MM.1S (cell line): ENCODE results near the gene NDUFS6.

ENCODE experiments used
- DNase-seq: peaks from one replicate; pipeline ENCODE4 v3.0.0-alpha.2; 2015
- H2AFZ ChIP-seq: fragments of 300-600 bp; sonication (generic); 2 replicates; pipeline ENCODE4 v1.6.0; 2016; ENCODE audit warnings: antibody characterized with exemption, low read length
- H3F3A ChIP-seq: fragments of 300-600 bp; sonication (generic); 2 replicates; pipeline ENCODE4 v1.6.1; 2016; ENCODE audit warnings: mild to moderate bottlenecking, antibody characterized with exemption, low read length, moderate library complexity, mixed read lengths; ENCODE audit not compliant: insufficient read depth
- H3K27ac ChIP-seq: fragments of 300-600 bp; sonication (generic); 2 replicates; pipeline ENCODE4 v1.5.1; 2016; ENCODE audit warnings: mild to moderate bottlenecking, low read length
- H3K27me3 ChIP-seq: fragments of 300-600 bp; sonication (generic); replicated peaks from 2 replicates; pipeline ENCODE4 v1.6.0; 2016; ENCODE audit warnings: low read length; ENCODE audit not compliant: insufficient read depth
- H3K36me3 ChIP-seq: fragments of 300-600 bp; sonication (generic); replicated peaks from 2 replicates; pipeline ENCODE4 v1.6.1; 2016; ENCODE audit warnings: mild to moderate bottlenecking, low read length, mixed read lengths; ENCODE audit not compliant: insufficient read depth
- H3K4me1 ChIP-seq: fragments of 300-600 bp; sonication (generic); 2 replicates; pipeline ENCODE4 v1.6.1; 2016; ENCODE audit warnings: low read length, mixed read lengths
- H3K4me2 ChIP-seq: fragments of 300-600 bp; sonication (generic); 2 replicates; pipeline ENCODE4 v1.6.0; 2016; ENCODE audit warnings: low read depth, low read length
- H3K4me3 ChIP-seq: fragments of 300-600 bp; sonication (generic); 2 replicates; pipeline ENCODE4 v1.5.1; 2016; ENCODE audit warnings: low read length, mixed read lengths
- H3K79me2 ChIP-seq: fragments of 300-600 bp; sonication (generic); 2 replicates; pipeline ENCODE4 v1.6.1; 2016; ENCODE audit warnings: mixed run types, low read length, mixed read lengths
- H3K9ac ChIP-seq: fragments of 300-600 bp; sonication (generic); 2 replicates; pipeline ENCODE4 v1.6.1; 2016; ENCODE audit warnings: low read length, mixed read lengths
- H3K9me2 ChIP-seq: fragments of 300-600 bp; sonication (generic); replicated peaks from 2 replicates; pipeline ENCODE4 v1.6.1; 2016; ENCODE audit warnings: mild to moderate bottlenecking, low read length, mixed read lengths; ENCODE audit not compliant: insufficient read depth
- H3K9me3 ChIP-seq: fragments of 300-600 bp; sonication (generic); replicated peaks from 2 replicates; pipeline ENCODE4 v1.6.1; 2016; ENCODE audit warnings: mild to moderate bottlenecking, low read length, mixed read lengths; ENCODE audit not compliant: insufficient read depth
- H4K20me1 ChIP-seq: fragments of 300-600 bp; sonication (generic); 2 replicates; pipeline ENCODE4 v1.6.1; 2016; ENCODE audit warnings: mild to moderate bottlenecking, low read length, moderate library complexity, mixed read lengths; ENCODE audit not compliant: insufficient read depth
- CTCF ChIP-seq: fragments of 300-600 bp; sonication (generic); IDR thresholded peaks from 2 replicates; pipeline ENCODE4 v1.5.1; 2016; ENCODE audit warnings: antibody characterized with exemption, low read length, mixed read lengths
- EZH2 ChIP-seq: fragments of 300-600 bp; sonication (generic); optimal IDR thresholded peaks from 2 replicates; pipeline ENCODE3; 2017; ENCODE audit warnings: low read depth, mild to moderate bottlenecking, antibody characterized with exemption, low read length, mixed read lengths
- EZH2phosphoT487 ChIP-seq: fragments of 300-600 bp; sonication (generic); IDR thresholded peaks from 2 replicates; pipeline ENCODE4 v1.6.1; 2018; ENCODE audit warnings: antibody characterized with exemption, low read length

The NDUFS6 gene

GRCh38 chr5:1801222-1801966, at the start of gene NDUFS6:
Gene NDUFS6 (plus strand): TSS chr5:1801407. CDS start chr5:1801418, 11 bp downstream.
- Histone ChIP-seq H3K36me3 (peaks cover 16% of the 10 kb centered on the region), H3K4me3 (peak within 1 kb of the TSS; percentile 98), H3K9me3 (no peaks in the 10 kb centered on the region), H3K4me2 (peak within 1 kb of the TSS; percentile 84), H3K79me2 (peaks cover 91% of the 10 kb centered on the region), H2AFZ (peak within 1 kb of the TSS; percentile 81), H4K20me1 (no peaks in the 10 kb centered on the region), H3K9ac (peak within 1 kb of the TSS; percentile 95), H3K4me1 (0 out of 2 replicates have a peak, but pooled peaks cover 3% of the 10 kb centered on the region), H3K9me2 (no peaks in the 10 kb centered on the region), H3K27me3 (no peaks in the 10 kb centered on the region), H3K27ac (peak within 1 kb of the TSS; percentile 74), H3F3A (peaks cover 20% of the 10 kb centered on the region)
- DNase-seq: peak; percentile 89
- TF ChIP-seq EZH2: no peak
- no peak for TF ChIP-seq CTCF
- TF ChIP-seq EZH2phosphoT487: no peak

- H3K27ac ChIP-seq: no peak overlapping the region
- no peak for TF ChIP-seq CTCF
- no peak for TF ChIP-seq EZH2phosphoT487
- no peak for TF ChIP-seq EZH2
- no peak overlapping the region for H2AFZ ChIP-seq
- H3K27me3 ChIP-seq: peaks cover 85% of the 10 kb centered on the region
- H3K4me1 ChIP-seq: no peaks in the 10 kb centered on the region
- H3F3A ChIP-seq: no peaks in the 10 kb centered on the region
- H4K20me1 ChIP-seq: no peaks in the 10 kb centered on the region
- H3K9me2 ChIP-seq: no peaks in the 10 kb centered on the region
- H3K9me3 ChIP-seq: no peaks in the 10 kb centered on the region
- no peaks in the 10 kb centered on the region for H3K79me2 ChIP-seq
- no peak overlapping the region for H3K4me2 ChIP-seq
- H3K36me3 ChIP-seq: no peaks in the 10 kb centered on the region
- no peak overlapping the region for H3K4me3 ChIP-seq
- H3K9ac ChIP-seq: no peak overlapping the region
- DNase-seq: no peak
Observed at GRCh38 chr5:1751864-1752822, 49.1 kb upstream of the NDUFS6 start.

GRCh38 chr5:1752881-1753280, 48.3 kb upstream of the NDUFS6 start:
- Histone ChIP-seq H3K4me3 (no peak overlapping the region), H3K27me3 (peaks cover 78% of the 10 kb centered on the region), H3K79me2 (no peaks in the 10 kb centered on the region), H3K36me3 (no peaks in the 10 kb centered on the region), H3K27ac (no peak overlapping the region), H3K9ac (no peak overlapping the region), H3K4me2 (no peak overlapping the region), H3K9me2 (no peaks in the 10 kb centered on the region), H4K20me1 (no peaks in the 10 kb centered on the region), H3F3A (no peaks in the 10 kb centered on the region), H3K4me1 (no peaks in the 10 kb centered on the region), H2AFZ (no peak overlapping the region), H3K9me3 (no peaks in the 10 kb centered on the region)
- DNase-seq: no peak
- no peak for TF ChIP-seq EZH2phosphoT487
- TF ChIP-seq EZH2: no peak
- TF ChIP-seq CTCF: no peak
